HL-60 (cell line): ENCODE measurements around the gene PNMT.

ENCODE experiments used
- DNase-seq, 2 experiments: peaks; one replicate each; pipeline ENCODE4 v3.0.0-alpha.2; 2010 to 2020; ENCODE audit warnings: low read depth in 1 of 2, low spot score in 1 of 2
- H3K27ac ChIP-seq: fragments of 250-450 bp; sonication (Bioruptor Pico); replicated peaks from 2 replicates; pipeline ENCODE4 v1.5.1; 2020; ENCODE audit warnings: mild to moderate bottlenecking, moderate library complexity
- H3K27me3 ChIP-seq: fragments of 250-450 bp; sonication (Bioruptor Pico); 2 replicates; pipeline ENCODE4 v1.5.1; 2021; ENCODE audit warnings: mild to moderate bottlenecking, moderate library complexity; ENCODE audit not compliant: insufficient read depth, poor library complexity, severe bottlenecking
- H3K4me3 ChIP-seq: replicated peaks from 2 replicates; pipeline ENCODE4 v1.5.1; 2011; ENCODE audit warnings: mild to moderate bottlenecking, control low read depth, low read length; ENCODE audit not compliant: insufficient read depth
- CTCF ChIP-seq: IDR thresholded peaks from one replicate; pipeline ENCODE4 v1.5.1; 2011; ENCODE audit warnings: low read length, control low read depth, inconsistent platforms; ENCODE audit not compliant: insufficient read depth
- GABPA ChIP-seq: IDR thresholded peaks from 2 replicates; pipeline ENCODE4 v1.6.1; 2012; ENCODE audit warnings: low read depth
- POLR2AphosphoS5 ChIP-seq: IDR thresholded peaks from 2 replicates; pipeline ENCODE4 v1.6.1; 2012; ENCODE audit warnings: low read depth
- SPI1 ChIP-seq: IDR thresholded peaks from 2 replicates; pipeline ENCODE4 v1.6.1; 2012; ENCODE audit warnings: low read depth, mild to moderate bottlenecking, borderline replicate concordance
- TF ChIP-seq, protein P1 (sequence below): IDR thresholded peaks from 2 replicates; pipeline ENCODE4 v1.6.1; 2012; ENCODE audit warnings: low read depth; ENCODE audit not compliant: insufficient replicate concordance

Gene PNMT

DNA sequence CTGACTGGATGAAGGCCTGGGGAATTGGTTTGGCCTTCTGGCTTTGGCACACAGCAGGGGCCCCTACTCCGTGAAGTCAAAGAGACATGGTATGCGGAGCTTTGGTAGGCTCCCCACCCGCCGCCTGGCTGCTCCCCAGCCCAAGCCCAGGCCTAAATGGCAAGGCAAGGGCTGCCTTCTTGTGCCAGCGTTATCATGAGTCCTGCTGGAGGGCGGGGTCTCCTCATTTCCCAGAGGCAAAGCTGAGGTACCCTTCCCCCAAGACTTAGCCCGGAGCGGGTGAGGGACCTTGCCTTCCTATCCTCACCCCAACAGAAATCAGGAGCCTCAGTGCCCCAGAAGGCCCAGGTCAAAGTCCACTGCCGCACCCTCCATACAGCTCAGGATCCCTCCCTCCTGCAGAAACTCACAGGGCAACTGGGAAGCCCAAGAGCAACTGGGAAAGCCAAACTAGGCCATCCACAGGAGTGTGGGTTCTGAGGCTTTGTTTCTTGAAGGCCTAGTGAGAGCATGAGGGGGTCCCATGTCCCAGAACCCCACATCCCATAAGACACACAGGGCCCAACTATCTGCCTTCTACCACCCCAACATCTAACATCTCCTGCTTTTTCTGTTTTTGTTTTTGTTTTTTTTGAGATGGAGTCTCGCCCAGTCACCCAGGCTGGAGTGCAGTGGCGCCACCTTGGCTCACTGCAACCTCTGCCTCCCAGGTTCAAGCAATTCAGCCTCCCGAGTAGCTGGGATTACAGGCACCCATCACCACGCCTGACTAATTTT lies 10.3 kb downstream of the PNMT start:
- no peak for DNase-seq
- H3K27ac ChIP-seq = no peak overlapping the region
- TF ChIP-seq POLR2AphosphoS5 (no peak), GABPA (no peak), CTCF (no peak), SPI1 (no peak)
- TF ChIP-seq, protein P1, sequence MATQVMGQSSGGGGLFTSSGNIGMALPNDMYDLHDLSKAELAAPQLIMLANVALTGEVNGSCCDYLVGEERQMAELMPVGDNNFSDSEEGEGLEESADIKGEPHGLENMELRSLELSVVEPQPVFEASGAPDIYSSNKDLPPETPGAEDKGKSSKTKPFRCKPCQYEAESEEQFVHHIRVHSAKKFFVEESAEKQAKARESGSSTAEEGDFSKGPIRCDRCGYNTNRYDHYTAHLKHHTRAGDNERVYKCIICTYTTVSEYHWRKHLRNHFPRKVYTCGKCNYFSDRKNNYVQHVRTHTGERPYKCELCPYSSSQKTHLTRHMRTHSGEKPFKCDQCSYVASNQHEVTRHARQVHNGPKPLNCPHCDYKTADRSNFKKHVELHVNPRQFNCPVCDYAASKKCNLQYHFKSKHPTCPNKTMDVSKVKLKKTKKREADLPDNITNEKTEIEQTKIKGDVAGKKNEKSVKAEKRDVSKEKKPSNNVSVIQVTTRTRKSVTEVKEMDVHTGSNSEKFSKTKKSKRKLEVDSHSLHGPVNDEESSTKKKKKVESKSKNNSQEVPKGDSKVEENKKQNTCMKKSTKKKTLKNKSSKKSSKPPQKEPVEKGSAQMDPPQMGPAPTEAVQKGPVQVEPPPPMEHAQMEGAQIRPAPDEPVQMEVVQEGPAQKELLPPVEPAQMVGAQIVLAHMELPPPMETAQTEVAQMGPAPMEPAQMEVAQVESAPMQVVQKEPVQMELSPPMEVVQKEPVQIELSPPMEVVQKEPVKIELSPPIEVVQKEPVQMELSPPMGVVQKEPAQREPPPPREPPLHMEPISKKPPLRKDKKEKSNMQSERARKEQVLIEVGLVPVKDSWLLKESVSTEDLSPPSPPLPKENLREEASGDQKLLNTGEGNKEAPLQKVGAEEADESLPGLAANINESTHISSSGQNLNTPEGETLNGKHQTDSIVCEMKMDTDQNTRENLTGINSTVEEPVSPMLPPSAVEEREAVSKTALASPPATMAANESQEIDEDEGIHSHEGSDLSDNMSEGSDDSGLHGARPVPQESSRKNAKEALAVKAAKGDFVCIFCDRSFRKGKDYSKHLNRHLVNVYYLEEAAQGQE = no peak

GRCh38 chr17:39679521-39680192 lies 11.4 kb downstream of the PNMT start:
- no peak overlapping the region for H3K4me3 ChIP-seq
- H3K27me3 ChIP-seq = no peaks in the 10 kb centered on the region
- no peak overlapping the region for H3K27ac ChIP-seq
- TF ChIP-seq GABPA = no peak
- TF ChIP-seq, protein P1 = no peak
- TF ChIP-seq SPI1 = no peak
- TF ChIP-seq POLR2AphosphoS5 = no peak
- no peak for TF ChIP-seq CTCF
- no peak for DNase-seq

More for the DNA sequence above, 10.3 kb downstream of the PNMT start:
- Histone ChIP-seq H3K27me3 (no peaks in the 10 kb centered on the region), H3K4me3 (no peak overlapping the region)

- DNase-seq = no peak
- TF ChIP-seq POLR2AphosphoS5 (no peak), SPI1 (no peak)
- TF ChIP-seq, protein P1 = no peak
Measured at GRCh38 chr17:39683295-39683939, 15.2 kb downstream of the PNMT start.

More at GRCh38 chr17:39683295-39683939, 15.2 kb downstream of the PNMT start:
- no peak overlapping the region for H3K4me3 ChIP-seq
- H3K27ac ChIP-seq = no peak overlapping the region
- H3K27me3 ChIP-seq = no peaks in the 10 kb centered on the region
